H9 (cell line): Measurements from ENCODE around the gene TRPM8. TPM values are rescaled to one million over a fixed set of nuclear protein-coding genes. Genes with fewer than 3 reads are reported as not detected.

ENCODE experiments used
- DNase-seq: peaks from one replicate; pipeline ENCODE4 v3.0.0-alpha.2; 2017
- H2AFZ ChIP-seq: one replicate; pipeline ENCODE4 v1.6.1; 2013; ENCODE audit warnings: mild to moderate bottlenecking, low read length, control low read depth, moderate library complexity
- H2AK5ac ChIP-seq: 2 replicates; pipeline ENCODE4 v1.6.1; 2013; ENCODE audit warnings: low read length, control low read depth, mixed read lengths; ENCODE audit not compliant: insufficient read length
- H2BK120ac ChIP-seq: one replicate; pipeline ENCODE4 v1.6.1; 2013; ENCODE audit warnings: low read depth, mild to moderate bottlenecking, low read length, control low read depth, inconsistent platforms; ENCODE audit not compliant: poor library complexity, severe bottlenecking
- H2BK12ac ChIP-seq: 2 replicates; pipeline ENCODE4 v1.6.1; 2013; ENCODE audit warnings: low read length, control low read depth, mixed read lengths, low read depth; ENCODE audit not compliant: insufficient read length
- H2BK15ac ChIP-seq: 2 replicates; pipeline ENCODE4 v1.6.1; 2013; ENCODE audit warnings: low read depth, low read length, control low read depth
- H2BK20ac ChIP-seq: one replicate; pipeline ENCODE4 v1.6.1; 2013; ENCODE audit warnings: low read depth, mild to moderate bottlenecking, low read length, control low read depth, inconsistent platforms; ENCODE audit not compliant: poor library complexity, severe bottlenecking
- H2BK5ac ChIP-seq: 2 replicates; pipeline ENCODE4 v1.6.1; 2013; ENCODE audit warnings: low read length, control low read depth, mixed read lengths; ENCODE audit not compliant: insufficient read length
- H3K14ac ChIP-seq: 2 replicates; pipeline ENCODE4 v1.6.1; 2013; ENCODE audit warnings: low read length, control low read depth; ENCODE audit not compliant: insufficient read depth
- H3K18ac ChIP-seq: 2 replicates; pipeline ENCODE4 v1.6.1; 2013; ENCODE audit warnings: low read depth, mild to moderate bottlenecking, mixed read lengths, low read length, control low read depth; ENCODE audit not compliant: insufficient read length
- H3K23ac ChIP-seq: 2 replicates; pipeline ENCODE4 v1.6.1; 2013; ENCODE audit warnings: low read length, control low read depth, mixed read lengths, low read depth; ENCODE audit not compliant: insufficient read length
- H3K23me2 ChIP-seq: 2 replicates; pipeline ENCODE4 v1.6.1; 2013; ENCODE audit warnings: low read depth, mild to moderate bottlenecking, mixed read lengths, low read length, control low read depth; ENCODE audit not compliant: insufficient read length, poor library complexity, severe bottlenecking
- H3K27ac ChIP-seq: 2 replicates; pipeline ENCODE4 v1.5.1; 2013; ENCODE audit warnings: low read length, control low read depth, mixed read lengths, low read depth; ENCODE audit not compliant: insufficient read length
- H3K27me3 ChIP-seq: 2 replicates; pipeline ENCODE4 v1.6.1; 2013; ENCODE audit warnings: low read length, control low read depth, inconsistent platforms; ENCODE audit not compliant: insufficient read depth
- H3K4ac ChIP-seq: 2 replicates; pipeline ENCODE4 v1.6.1; 2013; ENCODE audit warnings: low read depth, mild to moderate bottlenecking, control low read depth, inconsistent platforms, low read length, moderate library complexity
- H3K4me1 ChIP-seq: 2 replicates; pipeline ENCODE4 v1.6.1; 2013; ENCODE audit warnings: low read length, control low read depth, inconsistent platforms; ENCODE audit not compliant: insufficient read depth
- H3K4me2 ChIP-seq: 2 replicates; pipeline ENCODE4 v1.6.1; 2013; ENCODE audit warnings: low read length, control low read depth, mixed read lengths; ENCODE audit not compliant: insufficient read length, insufficient read depth
- H3K56ac ChIP-seq: 2 replicates; pipeline ENCODE4 v1.6.1; 2013; ENCODE audit warnings: low read depth, mild to moderate bottlenecking, mixed read lengths, low read length, control low read depth; ENCODE audit not compliant: insufficient read length
- H3K79me1 ChIP-seq: 2 replicates; pipeline ENCODE4 v1.6.1; 2013; ENCODE audit warnings: low read depth, mild to moderate bottlenecking, moderate library complexity, low read length, control low read depth, inconsistent platforms; ENCODE audit not compliant: insufficient read depth, poor library complexity, severe bottlenecking
- H3K79me2 ChIP-seq: 2 replicates; pipeline ENCODE4 v1.6.1; 2013; ENCODE audit warnings: low read length, control low read depth, inconsistent platforms; ENCODE audit not compliant: insufficient read depth
- H3K9ac ChIP-seq: 2 replicates; pipeline ENCODE4 v1.6.1; 2013; ENCODE audit warnings: low read length, control low read depth, mixed read lengths; ENCODE audit not compliant: insufficient read length; ENCODE audit errors: extremely low read depth
- H3K9me3 ChIP-seq: one replicate; pipeline ENCODE4 v1.6.1; 2013; ENCODE audit warnings: low read depth, low read length, inconsistent platforms; ENCODE audit not compliant: control insufficient read depth
- H3T11ph ChIP-seq: one replicate; pipeline ENCODE4 v1.6.1; 2013; ENCODE audit warnings: mild to moderate bottlenecking, low read length, control low read depth, inconsistent platforms
- H4K20me1 ChIP-seq: one replicate; pipeline ENCODE4 v1.6.1; 2013; ENCODE audit not compliant: control insufficient read depth, insufficient read length, insufficient read depth
- H4K5ac ChIP-seq: 2 replicates; pipeline ENCODE4 v1.6.1; 2013; ENCODE audit warnings: low read depth, mild to moderate bottlenecking, mixed read lengths, low read length, control low read depth; ENCODE audit not compliant: insufficient read length
- H4K8ac ChIP-seq: replicated peaks from 2 replicates; pipeline ENCODE4 v1.6.1; 2013; ENCODE audit warnings: low read length, control low read depth, mixed read lengths, low read depth; ENCODE audit not compliant: insufficient read length
- H4K91ac ChIP-seq: 2 replicates; pipeline ENCODE4 v1.6.1; 2013; ENCODE audit warnings: low read depth, mild to moderate bottlenecking, moderate library complexity, mixed read lengths, low read length, control low read depth; ENCODE audit not compliant: insufficient read length
- H3K27ac Mint-ChIP-seq, 3 experiments: 2 replicates in 2 of 3; 3 replicates in 1 of 3; pipeline ENCODE4 v1.8.0; 2020 to 2021; ENCODE audit warnings: mixed read lengths in 3 of 3, mild to moderate bottlenecking in 1 of 3, moderate library complexity in 1 of 3
- H3K27me3 Mint-ChIP-seq: 2 replicates; pipeline ENCODE4 v1.8.0; 2021; ENCODE audit warnings: low read depth, mild to moderate bottlenecking, moderate library complexity, mixed read lengths
- H3K36me3 Mint-ChIP-seq, 3 experiments: 2 replicates in 2 of 3; 3 replicates in 1 of 3; pipeline ENCODE4 v1.8.0; 2020 to 2021; ENCODE audit warnings: low read depth in 3 of 3, mixed read lengths in 3 of 3; ENCODE audit not compliant: insufficient read depth in 1 of 3
- H3K4me1 Mint-ChIP-seq, 2 experiments: 2 replicates each; pipeline ENCODE4 v1.8.0; 2020; ENCODE audit warnings: mixed read lengths in 2 of 2
- H3K4me3 Mint-ChIP-seq, 2 experiments: 2 replicates in 1 of 2; 3 replicates in 1 of 2; pipeline ENCODE4 v1.8.0; 2020 to 2021; ENCODE audit warnings: mild to moderate bottlenecking in 2 of 2, mixed read lengths in 2 of 2, moderate library complexity in 1 of 2
- H3K9me3 Mint-ChIP-seq, 2 experiments: 2 replicates in 1 of 2; 3 replicates in 1 of 2; pipeline ENCODE4 v1.8.0; 2020; ENCODE audit warnings: mild to moderate bottlenecking in 2 of 2, mixed read lengths in 2 of 2, moderate library complexity in 1 of 2
- WGBS: extraction: QIAGEN DNeasy Blood & Tissue Kit; methylation state at CpG from one replicate; pipeline ENCODE4 v1.1.7; 2013; ENCODE audit warnings: missing lambda C conversion rate, low lambda C conversion rate, mixed read lengths; ENCODE audit not compliant: insufficient read length; ENCODE audit errors: extremely low coverage; 5-methylcytosine and 5-hydroxymethylcytosine counted together
- total RNA-seq: library from RNA; stranded (reverse); gene quantifications from 2 replicates; pipeline ENCODE4 v1.2.1, GENCODE V29; 2021
- TF ChIP-seq, protein P1 (sequence below): fragments of 200-600 bp; sonication (generic); conservative IDR thresholded peaks from 3 replicates; pipeline ENCODE4 v1.8.0; 2021; ENCODE audit warnings: antibody characterized with exemption, mild to moderate bottlenecking

The TRPM8 gene
- total RNA-seq, 1 experiment from 2014 or later = 0.28 TPM

- peaks cover 3 to 11% (median 5%) of the 10 kb centered on the region in 3 experiments; a peak in 5 of 7 replicates for H3K36me3 Mint-ChIP-seq
- no peak overlapping the region for H3K27ac Mint-ChIP-seq
- no peak for DNase-seq
Observed at GRCh38 chr2:233989221-233989858, 72.2 kb downstream of the TRPM8 start.

More at GRCh38 chr2:233989221-233989858, 72.2 kb downstream of the TRPM8 start:
- no peak overlapping the region for H2BK120ac ChIP-seq
- H3K9me3 ChIP-seq = peaks cover 7% of the 10 kb centered on the region
- no peak overlapping the region for H4K91ac ChIP-seq
- H2BK5ac ChIP-seq = no peak overlapping the region
- H3K9ac ChIP-seq = no peak overlapping the region
- H3K23me2 ChIP-seq = no peaks in the 10 kb centered on the region
- no peaks in the 10 kb centered on the region for H3K4me1 ChIP-seq
- H3K79me1 ChIP-seq = no peaks in the 10 kb centered on the region
- H2AK5ac ChIP-seq = no peak overlapping the region
- H2AFZ ChIP-seq = no peak overlapping the region
- H3K56ac ChIP-seq = no peak overlapping the region
- no peak overlapping the region for H2BK12ac ChIP-seq
- H3K14ac ChIP-seq = no peak overlapping the region; the same call in 1 of the 2 replicates
- H4K20me1 ChIP-seq = no peaks in the 10 kb centered on the region
- no peak overlapping the region for H3K4ac ChIP-seq
- no peak overlapping the region for H3T11ph ChIP-seq
- TF ChIP-seq, protein P1, sequence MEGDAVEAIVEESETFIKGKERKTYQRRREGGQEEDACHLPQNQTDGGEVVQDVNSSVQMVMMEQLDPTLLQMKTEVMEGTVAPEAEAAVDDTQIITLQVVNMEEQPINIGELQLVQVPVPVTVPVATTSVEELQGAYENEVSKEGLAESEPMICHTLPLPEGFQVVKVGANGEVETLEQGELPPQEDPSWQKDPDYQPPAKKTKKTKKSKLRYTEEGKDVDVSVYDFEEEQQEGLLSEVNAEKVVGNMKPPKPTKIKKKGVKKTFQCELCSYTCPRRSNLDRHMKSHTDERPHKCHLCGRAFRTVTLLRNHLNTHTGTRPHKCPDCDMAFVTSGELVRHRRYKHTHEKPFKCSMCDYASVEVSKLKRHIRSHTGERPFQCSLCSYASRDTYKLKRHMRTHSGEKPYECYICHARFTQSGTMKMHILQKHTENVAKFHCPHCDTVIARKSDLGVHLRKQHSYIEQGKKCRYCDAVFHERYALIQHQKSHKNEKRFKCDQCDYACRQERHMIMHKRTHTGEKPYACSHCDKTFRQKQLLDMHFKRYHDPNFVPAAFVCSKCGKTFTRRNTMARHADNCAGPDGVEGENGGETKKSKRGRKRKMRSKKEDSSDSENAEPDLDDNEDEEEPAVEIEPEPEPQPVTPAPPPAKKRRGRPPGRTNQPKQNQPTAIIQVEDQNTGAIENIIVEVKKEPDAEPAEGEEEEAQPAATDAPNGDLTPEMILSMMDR = no peak
- H3K79me2 ChIP-seq = no peaks in the 10 kb centered on the region
- WGBS = no CpG with 5 or more reads among the region's 13 CpGs
- no peak overlapping the region for H4K8ac ChIP-seq
- no peak overlapping the region for H3K23ac ChIP-seq
- H3K27me3 ChIP-seq = no peaks in the 10 kb centered on the region
- no peak overlapping the region for H2BK15ac ChIP-seq
- Mint-ChIP-seq H3K27me3 (peaks cover 6% of the 10 kb centered on the region; the same call in 1 of the 2 replicates), H3K4me1 (no peaks in the 10 kb centered on the region), H3K4me3 (no peak overlapping the region), H3K9me3 (peaks cover 8 to 19% of the 10 kb centered on the region in 2 experiments)
- no peak overlapping the region for H3K18ac ChIP-seq
- no peak overlapping the region for H4K5ac ChIP-seq
- no peak overlapping the region for H2BK20ac ChIP-seq
- H3K4me2 ChIP-seq = no peak overlapping the region
- H3K27ac ChIP-seq = no peak overlapping the region
